Measurements from ENCODE around the gene TRIP6. TPM values are rescaled to one million over a fixed set of nuclear protein-coding genes. Genes with fewer than 3 reads are reported as not detected.

The TRIP6 gene
- total and polyA plus RNA-seq, 2 of the 8 experiments (the other 6 are each of a cell fraction or from before 2014, with no cell fraction given) = 88.4 to 103 TPM

DNA sequence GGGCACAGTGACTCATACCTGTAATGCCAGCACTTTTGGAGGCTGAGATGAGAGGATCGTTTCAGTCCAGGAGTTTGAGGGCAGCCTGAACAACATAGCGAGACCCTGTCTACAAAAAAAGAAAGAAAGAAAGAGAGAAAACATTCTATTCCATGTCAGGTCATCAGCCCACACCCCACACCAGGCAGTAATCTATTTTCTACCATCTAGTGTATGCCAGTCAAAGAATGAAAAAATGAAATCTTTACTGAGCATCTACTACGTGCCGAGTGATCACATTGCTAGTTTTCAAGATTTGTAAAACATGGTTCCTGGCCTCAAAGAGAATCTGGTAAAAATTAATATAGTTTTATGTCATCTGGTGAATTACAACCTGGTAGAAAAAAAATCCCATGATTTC lies 36.8 kb upstream of the TRIP6 start:
- no peak overlapping the region for H2BK15ac ChIP-seq (ENCODE audit: low read length)
- H2BK12ac ChIP-seq (ENCODE audit: low read depth, low read length) = no peak overlapping the region
- H3K36me3 ChIP-seq (ENCODE audit: control insufficient read depth in 2 of 4, insufficient read depth in 4 of 4, low read length in 3 of 4) = no peaks in the 10 kb centered on the region
- no peak overlapping the region for H2BK120ac ChIP-seq (replicated peaks; ENCODE audit: low read depth, low read length)
- H4K91ac ChIP-seq (replicated peaks; ENCODE audit: insufficient read length, low read length) = no peak overlapping the region
- no peaks in the 10 kb centered on the region for H3K27me3 ChIP-seq (replicated peaks in 1 of 4; ENCODE audit: control insufficient read depth in 3 of 4, extremely low read depth in 1 of 4, insufficient read depth in 3 of 4, low read length in 3 of 4)
- H3K18ac ChIP-seq (ENCODE audit: extremely low read depth, low read length) = no peak overlapping the region
- no peak for TF ChIP-seq SRF (IDR thresholded peaks at IDR 0.05; ENCODE audit: low read depth, low read length)
- TF ChIP-seq KDM1A (IDR thresholded peaks at IDR 0.05; ENCODE audit: borderline replicate concordance, low read length) = no peak
- no peak for TF ChIP-seq CHD1 (IDR thresholded peaks at IDR 0.05; ENCODE audit: low read depth, low read length)
- TF ChIP-seq SP1 (IDR thresholded peaks at IDR 0.05; ENCODE audit: low read depth, low read length) = no peak
- TF ChIP-seq EZH2 (IDR thresholded peaks at IDR 0.05; ENCODE audit: low read depth, low read length, severe bottlenecking) = no peak
- no peak for TF ChIP-seq KDM4A (IDR thresholded peaks at IDR 0.05; ENCODE audit: low read depth, low read length, severe bottlenecking)
- no peak for TF ChIP-seq SP4 (IDR thresholded peaks at IDR 0.05; ENCODE audit: low read length)
- TF ChIP-seq CTBP2 (IDR thresholded peaks at IDR 0.05; ENCODE audit: borderline replicate concordance, insufficient read depth, insufficient read length, low read length) = no peak
- no peak for TF ChIP-seq JUND (IDR thresholded peaks at IDR 0.05; ENCODE audit: low read length)
- TF ChIP-seq, protein P1, sequence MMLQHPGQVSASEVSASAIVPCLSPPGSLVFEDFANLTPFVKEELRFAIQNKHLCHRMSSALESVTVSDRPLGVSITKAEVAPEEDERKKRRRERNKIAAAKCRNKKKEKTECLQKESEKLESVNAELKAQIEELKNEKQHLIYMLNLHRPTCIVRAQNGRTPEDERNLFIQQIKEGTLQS (IDR thresholded peaks at IDR 0.05; ENCODE audit: insufficient read depth, low read depth, low read length) = no peak
- no peak for TF ChIP-seq HDAC2 (IDR thresholded peaks at IDR 0.05; ENCODE audit: borderline replicate concordance in 1 of 2, low read depth in 2 of 2, low read length in 2 of 2)
- TF ChIP-seq CEBPB (IDR thresholded peaks at IDR 0.05; ENCODE audit: low read depth, low read length) = no peak
- TF ChIP-seq BCL11A (IDR thresholded peaks at IDR 0.05; ENCODE audit: low read depth in 2 of 2, low read length in 2 of 2) = no peak
- no peak overlapping the region for H2BK20ac ChIP-seq (ENCODE audit: low read length)
- no peak overlapping the region for H3K56ac ChIP-seq (replicated peaks; ENCODE audit: insufficient read length, low read depth, low read length)
- FAIRE-seq (no peak), DNase-seq (ENCODE audit: low read depth in 1 of 2, low spot score in 2 of 2) (no peak)
- no peak overlapping the region for H3K4ac ChIP-seq (replicated peaks; ENCODE audit: insufficient read length, low read depth, low read length)
- H3K9me3 ChIP-seq (ENCODE audit: insufficient read depth in 2 of 2, low read depth in 1 of 2, low read length in 1 of 2) = no peaks in the 10 kb centered on the region
- no peak overlapping the region for H2AFZ ChIP-seq (ENCODE audit: low read length)
- no peak overlapping the region for H3K23ac ChIP-seq (ENCODE audit: insufficient read length)
- POLR2A ChIA-PET (ENCODE audit: partially characterized antibody) = interaction anchor here (2.9 to 3.3 kb wide), 2 partner anchors 22 to 45 kb away, joined by 9 to 10 read pairs; partner anchors contain the start of genes SLC12A9 and SRRT
- 71% methylated on average over 4 of the region's 4 CpGs; no CpG with 5 or more reads in 1 of the 2 experiments for whole genome bisulfite sequencing, 2 experiments (ENCODE audit: extremely low coverage in 1 of 2, insufficient coverage in 1 of 2, insufficient read length in 1 of 2, insufficient replicate concordance in 2 of 2, low coverage in 1 of 2, low lambda C conversion rate in 2 of 2, missing lambda C conversion rate in 1 of 2)
- peaks cover 8% of the 10 kb centered on the region for H3K79me1 ChIP-seq (ENCODE audit: low read depth, low read length)
- CTCF ChIA-PET (ENCODE audit: partially characterized antibody) = interaction anchor here (3.9 kb wide), 2 partner anchors 21 to 30 kb away, joined by 42 to 65 read pairs; partner anchors contain the start of gene SLC12A9
- H3K4me3 ChIP-seq (ENCODE audit: extremely low read depth in 1 of 4, insufficient read depth in 2 of 4, low read depth in 3 of 4, low read length in 4 of 4) = no peak overlapping the region
- no peak overlapping the region for H4K5ac ChIP-seq (ENCODE audit: insufficient read length, low read depth, low read length)
- H4K8ac ChIP-seq (ENCODE audit: extremely low read depth, insufficient read depth, low read length) = no peak overlapping the region
- no peak overlapping the region for H3K4me2 ChIP-seq (ENCODE audit: insufficient read depth in 1 of 2, low read depth in 2 of 2, low read length in 2 of 2)
- H3K4me1 ChIP-seq (replicated peaks in 1 of 4; ENCODE audit: control insufficient read depth in 3 of 4, insufficient read depth in 4 of 4, low read length in 3 of 4) = peaks cover 0 to 6% (median 4%) of the 10 kb centered on the region in 4 experiments; a peak in 5 of 7 replicates
- no peak overlapping the region for H2BK5ac ChIP-seq (ENCODE audit: low read depth, low read length)
- no peak overlapping the region for H3K27ac ChIP-seq (ENCODE audit: low read depth, low read length)
- peaks cover 13% of the 10 kb centered on the region for H3K23me2 ChIP-seq (ENCODE audit: low read depth, low read length)
- H3K9ac ChIP-seq (replicated peaks in 1 of 4; ENCODE audit: extremely low read depth in 1 of 4, low read depth in 3 of 4, low read length in 3 of 4) = no peak overlapping the region
- no peak overlapping the region for H2AK5ac ChIP-seq (ENCODE audit: low read depth, low read length)
- H4K20me1 ChIP-seq (replicated peaks in 1 of 2; ENCODE audit: control insufficient read depth in 1 of 2, insufficient read depth in 2 of 2, low read length in 2 of 2) = peaks cover 4 to 7% of the 10 kb centered on the region in 2 experiments
- peaks cover 5 to 17% of the 10 kb centered on the region in 2 experiments for H3K79me2 ChIP-seq (ENCODE audit: control insufficient read depth in 1 of 2, insufficient read depth in 2 of 2, low read length in 2 of 2)
- H3K14ac ChIP-seq (ENCODE audit: insufficient read length) = no peak overlapping the region
